Activated T-helper 1 cell treated with anti-CD3 and anti-CD28 coated beads, Interleukin-12 subunit alpha, Interleukin-12 subunit beta, Interleukin-2, Interleukin-4 antibody, amounts not matched to agents 30 ng/mL and 10 ng/mL and 1 ng/mL, durations not matched to agents 14 hours and 24 hours and 36 hours (primary cell): ENCODE measurements around the gene GNB1L. TPM values are rescaled to one million over a fixed set of nuclear protein-coding genes. Genes with fewer than 3 reads are reported as not detected.

Experiments
- DNase-seq: peaks from one replicate; pipeline ENCODE4 v3.0.0; 2021; ENCODE audit warnings: low spot score
- H3K27ac Mint-ChIP-seq: one replicate; pipeline ENCODE4 v1.8.0; 2021; ENCODE audit warnings: mild to moderate bottlenecking, mixed read lengths
- H3K27me3 Mint-ChIP-seq: one replicate; pipeline ENCODE4 v1.8.0; 2022; ENCODE audit warnings: mild to moderate bottlenecking, moderate library complexity, mixed read lengths; ENCODE audit not compliant: insufficient read depth
- H3K36me3 Mint-ChIP-seq: one replicate; pipeline ENCODE4 v1.8.0; 2021; ENCODE audit warnings: low read depth, mixed read lengths
- H3K4me1 Mint-ChIP-seq: one replicate; pipeline ENCODE4 v1.8.0; 2021; ENCODE audit warnings: low read depth, mixed read lengths
- H3K4me3 Mint-ChIP-seq: one replicate; pipeline ENCODE4 v1.8.0; 2021; ENCODE audit warnings: mild to moderate bottlenecking, moderate library complexity, mixed read lengths
- H3K9me3 Mint-ChIP-seq: one replicate; pipeline ENCODE4 v1.8.0; 2021; ENCODE audit warnings: mixed read lengths
- intact Hi-C: fragments of 100-400 bp; cut with micrococcal nuclease; formaldehyde crosslinking; loops from one replicate; pipeline ENCODE4 v1.15.1; 2024
- total RNA-seq: library from RNA; stranded (reverse); gene quantifications from 2 replicates; pipeline ENCODE4 v1.2.3, GENCODE V29; 2022

Gene GNB1L
- total RNA-seq, 1 donor from 2014 or later = 21.5 TPM

DNA sequence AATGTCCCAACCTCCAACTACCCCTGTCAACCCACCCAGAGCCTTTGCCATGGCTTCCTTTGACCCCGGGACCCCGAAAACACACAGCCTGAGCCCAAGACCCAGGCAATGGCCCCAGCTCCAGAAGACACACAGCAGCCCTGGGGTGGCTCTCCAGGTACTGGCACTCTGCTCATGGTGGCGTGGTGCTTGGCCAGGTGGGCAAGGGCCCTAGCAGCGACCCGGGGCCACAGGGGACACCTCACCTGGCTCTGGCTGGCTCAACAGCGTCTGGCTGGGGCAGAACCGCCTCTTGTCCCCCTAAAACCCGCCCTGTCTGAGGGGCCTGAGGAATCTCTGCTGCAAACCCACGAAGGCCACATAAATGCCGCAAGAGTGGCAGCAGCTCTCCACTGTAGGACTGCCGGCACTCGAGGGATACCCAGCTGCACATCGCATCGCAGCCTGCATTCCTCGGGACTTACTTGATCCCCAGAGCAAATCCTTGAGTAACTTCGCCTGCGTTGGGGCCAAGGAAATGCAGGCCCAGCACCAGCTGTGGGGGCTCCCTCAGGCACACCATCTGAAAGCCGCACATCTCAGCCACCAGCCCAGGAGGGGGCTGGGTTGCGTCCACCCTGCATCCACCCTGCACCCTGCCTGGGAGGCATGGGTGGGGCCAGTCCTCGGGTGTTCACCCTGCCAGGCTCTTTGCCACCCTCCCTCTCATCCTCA lies 23.1 kb upstream of the GNB1L start:
- H3K9me3 Mint-ChIP-seq = no peaks in the 10 kb centered on the region
- H3K4me3 Mint-ChIP-seq = no peak overlapping the region
- DNase-seq = no peak
- no peak overlapping the region for H3K27ac Mint-ChIP-seq
- no peaks in the 10 kb centered on the region for H3K4me1 Mint-ChIP-seq
- no peaks in the 10 kb centered on the region for H3K27me3 Mint-ChIP-seq
- no peaks in the 10 kb centered on the region for H3K36me3 Mint-ChIP-seq
- intact Hi-C loops = no loop called here

DNA sequence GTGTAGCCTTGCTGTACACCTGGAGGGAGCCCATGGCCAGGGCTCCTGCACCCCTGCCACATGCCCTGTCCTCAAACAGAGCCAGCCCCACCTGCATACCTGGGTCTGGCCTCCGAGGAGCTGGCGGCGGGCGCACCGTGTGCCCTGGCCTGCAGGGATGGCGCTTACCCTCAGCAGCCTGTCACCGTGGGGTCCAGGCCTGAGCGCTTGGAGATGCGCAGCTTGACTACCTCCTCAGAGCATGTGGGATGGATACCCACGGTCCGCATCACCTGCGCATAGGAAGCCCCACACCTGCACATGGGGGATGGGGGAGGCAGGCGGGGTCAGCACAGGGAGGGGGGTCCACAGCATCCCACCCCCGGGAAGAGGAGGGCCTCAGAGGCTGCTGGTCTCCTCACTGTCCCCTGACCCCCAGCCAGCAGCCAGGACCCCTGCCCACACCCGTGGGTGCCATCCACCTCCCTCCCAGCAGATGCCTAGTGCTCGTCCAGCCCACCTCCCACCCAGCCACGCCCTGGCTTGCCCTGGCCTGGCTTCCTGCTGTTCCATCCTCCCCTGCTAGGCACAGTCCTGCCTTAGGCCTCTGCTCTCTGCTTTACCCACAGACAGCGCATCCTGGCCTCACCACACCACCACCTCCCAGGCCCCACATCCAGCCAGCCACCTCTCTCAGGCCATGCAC lies 22.4 kb upstream of the GNB1L start:
- H3K9me3 Mint-ChIP-seq = no peaks in the 10 kb centered on the region

DNA sequence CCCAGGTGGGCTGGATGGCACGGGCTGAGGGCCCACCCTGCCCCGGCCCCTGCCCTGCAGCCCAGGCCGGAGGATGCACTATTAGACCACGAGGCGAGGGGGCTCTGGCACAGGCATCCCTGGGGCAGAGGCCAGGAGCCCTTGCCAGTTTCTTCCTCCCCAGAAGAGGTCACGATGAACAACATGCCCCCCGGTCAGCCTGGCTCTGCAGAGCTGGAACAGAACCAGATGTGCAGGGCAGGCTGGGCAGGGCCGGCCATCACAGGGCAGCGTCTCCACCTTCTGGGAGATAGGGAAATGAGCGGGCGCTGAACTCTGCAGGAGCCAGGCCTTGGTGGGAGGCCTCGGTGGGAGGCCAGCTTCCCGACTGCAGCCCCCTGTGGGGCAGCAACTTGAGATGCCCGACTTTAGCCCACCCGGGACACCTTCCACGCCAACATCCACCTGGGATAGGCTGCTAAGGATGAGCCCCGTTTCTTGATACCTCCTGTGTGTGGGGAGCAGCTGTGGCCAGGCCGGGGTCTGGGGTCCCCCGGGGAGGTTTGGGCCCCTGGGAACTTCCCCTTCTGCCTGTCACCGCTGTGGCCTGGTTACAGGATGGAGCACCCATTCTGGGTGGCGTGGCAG lies 21.8 kb upstream of the GNB1L start:
- Mint-ChIP-seq H3K4me3 (no peak overlapping the region), H3K27ac (no peak overlapping the region), H3K36me3 (no peaks in the 10 kb centered on the region), H3K27me3 (no peaks in the 10 kb centered on the region), H3K4me1 (no peaks in the 10 kb centered on the region), H3K9me3 (no peaks in the 10 kb centered on the region)
- DNase-seq = no peak
- intact Hi-C loops = no loop called here

More for the DNA sequence above, 22.4 kb upstream of the GNB1L start:
- Mint-ChIP-seq H3K36me3 (no peaks in the 10 kb centered on the region), H3K27ac (no peak overlapping the region), H3K27me3 (no peaks in the 10 kb centered on the region), H3K4me3 (no peak overlapping the region), H3K4me1 (no peaks in the 10 kb centered on the region)
- intact Hi-C loops = no loop called here
- DNase-seq = no peak

GRCh38 chr22:19875531-19876313 lies 21.0 kb upstream of the GNB1L start:
- Mint-ChIP-seq H3K27me3 (no peaks in the 10 kb centered on the region), H3K4me1 (no peaks in the 10 kb centered on the region), H3K9me3 (no peaks in the 10 kb centered on the region), H3K27ac (no peak overlapping the region), H3K36me3 (no peaks in the 10 kb centered on the region), H3K4me3 (no peak overlapping the region)
- no peak for DNase-seq
- intact Hi-C loops = no loop called here

- H3K27me3 Mint-ChIP-seq = no peaks in the 10 kb centered on the region
- H3K9me3 Mint-ChIP-seq = no peaks in the 10 kb centered on the region
- no peak overlapping the region for H3K27ac Mint-ChIP-seq
- DNase-seq = no peak
- intact Hi-C loops = no loop called here
- no peak overlapping the region for H3K4me3 Mint-ChIP-seq
- H3K36me3 Mint-ChIP-seq = no peaks in the 10 kb centered on the region
- no peaks in the 10 kb centered on the region for H3K4me1 Mint-ChIP-seq
These were observed 20.4 kb upstream of the GNB1L start for GRCh38 chr22:19875061-19875530.

DNA sequence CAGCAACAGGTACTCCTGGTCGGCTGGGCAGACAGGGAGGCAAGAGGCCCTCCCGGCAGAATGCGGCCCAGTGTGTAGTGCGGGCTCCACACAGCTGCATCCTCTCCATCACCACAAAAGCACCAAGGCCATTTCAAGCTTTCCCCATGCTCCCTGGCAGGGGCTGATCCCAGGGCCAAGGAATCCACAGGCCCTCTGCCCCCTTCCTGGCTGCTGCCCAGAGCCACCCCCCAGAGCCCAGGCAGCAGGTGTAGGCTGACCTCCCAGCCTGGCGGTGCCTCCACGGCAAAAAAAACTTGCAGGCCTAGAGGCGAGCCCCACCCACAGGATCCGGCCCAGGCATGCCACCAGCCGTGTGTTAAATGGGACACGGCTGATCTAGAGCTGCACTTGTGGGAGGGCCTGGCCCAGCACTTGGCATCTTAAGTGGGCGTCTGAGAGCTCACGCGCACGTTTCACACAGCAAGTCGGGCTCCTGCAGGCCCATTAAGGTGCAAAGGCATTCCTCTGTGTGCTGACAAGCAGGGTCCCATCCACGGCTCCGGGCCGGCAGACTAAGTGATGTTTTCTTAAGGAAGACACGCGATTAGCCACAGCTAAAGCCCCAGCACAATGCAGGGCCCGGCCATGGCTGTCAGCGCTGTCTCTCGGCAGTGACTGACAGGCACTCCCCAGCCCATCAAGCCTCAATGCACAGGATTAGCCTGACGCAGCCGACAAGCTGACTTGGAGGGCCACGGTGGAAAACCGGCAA lies 19.8 kb upstream of the GNB1L start:
- intact Hi-C loops = no loop called here
- no peaks in the 10 kb centered on the region for H3K4me1 Mint-ChIP-seq

DNA sequence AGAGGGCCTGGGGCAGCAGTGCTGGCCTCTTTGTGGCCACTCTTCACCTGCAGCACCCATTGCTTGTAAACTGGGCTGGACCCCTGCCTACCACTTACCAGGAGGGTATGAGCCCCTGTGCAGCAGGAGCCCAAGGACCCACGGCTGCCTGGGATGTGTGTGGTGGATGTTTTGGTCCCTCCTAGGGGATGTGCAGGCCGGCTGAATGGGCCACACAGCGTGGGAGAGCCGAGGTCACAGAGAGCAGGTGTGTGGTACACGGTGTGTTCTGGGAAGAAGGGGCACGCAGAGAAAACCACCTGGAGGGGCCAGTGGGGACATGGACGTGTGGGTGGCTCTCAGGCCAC lies 19.3 kb upstream of the GNB1L start:
- no peak for DNase-seq
- Mint-ChIP-seq H3K27ac (no peak overlapping the region), H3K9me3 (no peaks in the 10 kb centered on the region), H3K27me3 (no peaks in the 10 kb centered on the region), H3K36me3 (no peaks in the 10 kb centered on the region), H3K4me3 (no peak overlapping the region), H3K4me1 (no peaks in the 10 kb centered on the region)
- intact Hi-C loops = no loop called here

More for the DNA sequence above, 19.8 kb upstream of the GNB1L start:
- no peak for DNase-seq
- no peaks in the 10 kb centered on the region for H3K9me3 Mint-ChIP-seq
- H3K4me3 Mint-ChIP-seq = no peak overlapping the region
- H3K36me3 Mint-ChIP-seq = no peaks in the 10 kb centered on the region
- H3K27ac Mint-ChIP-seq = no peak overlapping the region
- H3K27me3 Mint-ChIP-seq = no peaks in the 10 kb centered on the region

GRCh38 chr22:19873138-19873959 lies 18.7 kb upstream of the GNB1L start:
- Mint-ChIP-seq H3K36me3 (no peaks in the 10 kb centered on the region), H3K27ac (no peak overlapping the region), H3K4me1 (no peaks in the 10 kb centered on the region), H3K9me3 (no peaks in the 10 kb centered on the region), H3K27me3 (no peaks in the 10 kb centered on the region), H3K4me3 (no peak overlapping the region)
- intact Hi-C loops = no loop called here
- no peak for DNase-seq

DNA sequence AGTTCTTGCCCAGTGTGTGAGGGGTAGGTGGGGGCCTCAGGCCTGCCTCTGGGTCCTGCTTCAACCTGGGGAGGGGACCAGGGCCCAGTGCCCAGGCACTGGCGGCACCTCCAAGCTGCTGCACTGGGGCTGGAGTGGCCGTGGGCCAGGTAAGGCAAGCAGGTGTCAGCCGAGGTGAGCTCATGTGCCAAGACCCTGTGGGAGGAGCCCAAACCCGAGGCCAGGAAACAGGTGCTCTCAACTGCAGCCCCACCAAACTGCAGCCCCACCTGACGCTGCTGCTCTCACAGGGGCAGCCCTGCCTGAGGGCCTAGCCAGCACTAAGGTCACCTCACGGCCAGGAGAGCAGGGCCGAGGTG lies 18.1 kb upstream of the GNB1L start:
- Mint-ChIP-seq H3K36me3 (no peaks in the 10 kb centered on the region), H3K27me3 (peaks cover 4% of the 10 kb centered on the region)
- DNase-seq = no peak

GRCh38 chr22:19871845-19872778 lies 17.4 kb upstream of the GNB1L start:
- intact Hi-C loops = no loop called here
- Mint-ChIP-seq H3K4me3 (no peak overlapping the region), H3K36me3 (no peaks in the 10 kb centered on the region), H3K27me3 (peaks cover 4% of the 10 kb centered on the region), H3K9me3 (no peaks in the 10 kb centered on the region), H3K4me1 (no peaks in the 10 kb centered on the region), H3K27ac (no peak overlapping the region)
- no peak for DNase-seq

More for the DNA sequence above, 18.1 kb upstream of the GNB1L start:
- Mint-ChIP-seq H3K27ac (no peak overlapping the region), H3K9me3 (no peaks in the 10 kb centered on the region), H3K4me3 (no peak overlapping the region), H3K4me1 (no peaks in the 10 kb centered on the region)
- intact Hi-C loops = no loop called here
